Activated CD4-positive, alpha-beta memory T cell treated with anti-CD3 and anti-CD28 coated beads for 36 hours (primary cell): ENCODE data around the gene OR52M1. TPM values are rescaled to one million over a fixed set of nuclear protein-coding genes. Genes with fewer than 3 reads are reported as not detected.
"Not testable (repeated sequence)": the region's sequence is repeated elsewhere in the genome, so short reads cannot be mapped to it uniquely, and the experiment has no call there.

ENCODE experiments used
- CTCF ChIA-PET: fragments of 350-600 bp; sonication (Branson Sonifier 250); formaldehyde crosslinking; loops from one replicate; lab custom pipeline; 2021; ENCODE audit warnings: antibody characterized with exemption, inconsistent platforms; lab: Charles Lee
- POLR2A ChIA-PET: fragments of 350-600 bp; sonication (Branson Sonifier 250); formaldehyde crosslinking; loops from one replicate; lab custom pipeline; 2021; ENCODE audit warnings: antibody characterized with exemption; lab: Charles Lee
- DNase-seq: peaks from one replicate; pipeline ENCODE4 v3.0.0-alpha.2; 2020
- H3K27ac Mint-ChIP-seq: one replicate; pipeline ENCODE4 v1.8.0; 2021; ENCODE audit warnings: mixed read lengths
- H3K27me3 Mint-ChIP-seq: one replicate; pipeline ENCODE4 v1.8.0; 2021; ENCODE audit warnings: mixed read lengths
- H3K36me3 Mint-ChIP-seq: one replicate; pipeline ENCODE4 v1.8.0; 2021; ENCODE audit warnings: mixed read lengths
- H3K4me1 Mint-ChIP-seq: one replicate; pipeline ENCODE4 v1.8.0; 2021; ENCODE audit warnings: low read depth, mixed read lengths
- H3K4me3 Mint-ChIP-seq: one replicate; pipeline ENCODE4 v1.8.0; 2021; ENCODE audit warnings: mild to moderate bottlenecking, mixed read lengths
- H3K9me3 Mint-ChIP-seq: one replicate; pipeline ENCODE4 v1.8.0; 2021; ENCODE audit warnings: mixed read lengths
- intact Hi-C: fragments of 100-400 bp; cut with micrococcal nuclease; formaldehyde crosslinking; loops from one replicate; pipeline ENCODE4 v1.15.1; 2023
- total RNA-seq, 2 experiments: library from RNA; stranded (reverse); gene quantifications; one replicate each; pipeline ENCODE4 v1.2.3, GENCODE V29; 2021

OR52M1 gene
- not detected for total RNA-seq

- no peak for DNase-seq
- intact Hi-C loops = no loop called here
- Mint-ChIP-seq H3K36me3 (no peaks in the 10 kb centered on the region), H3K27ac (no peak within 1 kb of the TSS), H3K27me3 (no peaks in the 10 kb centered on the region), H3K9me3 (no peaks in the 10 kb centered on the region), H3K4me3 (no peak within 1 kb of the TSS), H3K4me1 (no peaks in the 10 kb centered on the region)
- CTCF ChIA-PET = interaction anchor here (1.2 kb wide), 1 partner anchor 358 kb away, joined by 8 read pairs; no protein-coding TSS in a partner anchor
- POLR2A ChIA-PET = no interaction called here
Observed at GRCh38 chr11:4544891-4545290, at the start of gene OR52M1. TSS of gene OR52M1 (plus strand) at chr11:4545191. CDS start at chr11:4545191, 0 bp downstream.

DNA sequence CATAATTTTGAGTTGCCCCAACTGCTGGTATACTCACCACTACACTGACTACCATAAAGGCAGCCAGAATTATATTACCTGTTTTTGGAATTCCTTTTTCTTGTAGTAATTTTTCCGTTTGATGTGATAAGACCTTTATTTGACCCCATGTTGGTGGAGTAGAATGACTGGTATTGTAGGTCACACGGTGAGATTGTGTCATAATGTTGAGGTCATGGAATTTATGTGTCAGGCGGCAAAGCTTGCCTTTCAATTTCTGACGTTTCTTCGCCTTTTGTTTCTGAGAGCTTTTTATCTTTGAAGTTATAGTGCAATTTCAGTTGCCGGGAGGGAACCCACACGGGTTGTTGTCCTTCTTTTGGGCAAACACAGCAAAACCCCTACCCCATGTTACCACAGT is 49.5 kb upstream of the OR52M1 start:
- no peak overlapping the region for H3K27ac Mint-ChIP-seq
- peaks cover 4% of the 10 kb centered on the region for H3K9me3 Mint-ChIP-seq
- DNase-seq = peak; percentile 14
- H3K36me3 Mint-ChIP-seq = no peaks in the 10 kb centered on the region
- intact Hi-C loops = no loop called here
- POLR2A ChIA-PET = no interaction called here
- H3K4me3 Mint-ChIP-seq = no peak overlapping the region
- H3K27me3 Mint-ChIP-seq = peaks cover 8% of the 10 kb centered on the region
- CTCF ChIA-PET = interaction anchor here (5.4 kb wide), 1 partner anchor 310 kb away, joined by 83 read pairs; no protein-coding TSS in a partner anchor
- peaks cover 6% of the 10 kb centered on the region for H3K4me1 Mint-ChIP-seq

- no peak for DNase-seq
- CTCF ChIA-PET = interaction anchor here (5.4 kb wide), 1 partner anchor 310 kb away, joined by 83 read pairs; no protein-coding TSS in a partner anchor
- Mint-ChIP-seq H3K4me1 (peaks cover 6% of the 10 kb centered on the region), H3K27me3 (peaks cover 8% of the 10 kb centered on the region), H3K36me3 (no peaks in the 10 kb centered on the region), H3K27ac (no peak overlapping the region), H3K4me3 (no peak overlapping the region), H3K9me3 (peaks cover 4% of the 10 kb centered on the region)
- intact Hi-C loops = no loop called here
- POLR2A ChIA-PET = no interaction called here
Observed at GRCh38 chr11:4495986-4496385, 49.0 kb upstream of the OR52M1 start.

DNA sequence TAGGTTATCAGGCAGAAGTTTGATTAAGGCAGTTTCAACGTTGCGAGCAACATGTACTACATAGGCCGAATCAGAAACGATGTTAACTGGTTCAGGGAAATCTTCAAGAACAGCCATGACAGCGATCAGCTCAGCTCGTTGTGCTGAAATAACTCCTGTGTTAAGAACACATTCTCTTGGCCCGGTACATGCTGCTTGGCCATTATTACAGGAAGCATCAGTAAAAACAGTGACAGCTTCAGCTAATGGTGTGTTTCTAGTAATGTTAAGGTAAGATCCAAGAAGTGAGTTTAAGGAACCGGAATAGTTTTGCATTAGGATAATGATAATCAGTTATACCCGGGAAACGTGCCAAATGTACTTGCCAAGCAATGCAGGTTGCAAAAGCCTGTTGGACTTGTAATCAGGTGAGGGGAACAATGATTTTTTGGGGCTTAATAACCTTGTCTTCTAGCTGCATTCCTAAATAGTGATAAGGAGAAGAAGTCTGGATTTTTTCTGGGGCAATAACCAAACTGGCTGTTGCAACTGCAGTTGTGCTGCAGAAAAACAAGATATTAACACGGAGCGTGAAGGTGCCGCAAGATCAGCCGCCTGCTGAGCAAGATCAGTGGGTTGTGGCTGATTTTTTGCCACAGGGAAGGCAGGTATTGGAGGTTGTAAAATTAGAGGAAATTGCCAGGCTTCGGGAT is 48.3 kb upstream of the OR52M1 start:
- Mint-ChIP-seq H3K9me3 (peaks cover under 1% of the 10 kb centered on the region), H3K4me1 (peaks cover 6% of the 10 kb centered on the region), H3K36me3 (no peaks in the 10 kb centered on the region), H3K4me3 (no peak overlapping the region), H3K27ac (no peak overlapping the region), H3K27me3 (peaks cover 7% of the 10 kb centered on the region)
- no peak for DNase-seq
- intact Hi-C loops = no loop called here
- CTCF ChIA-PET = interaction anchor here (5.4 kb wide), 1 partner anchor 311 kb away, joined by 83 read pairs; no protein-coding TSS in a partner anchor
- POLR2A ChIA-PET = no interaction called here

DNA sequence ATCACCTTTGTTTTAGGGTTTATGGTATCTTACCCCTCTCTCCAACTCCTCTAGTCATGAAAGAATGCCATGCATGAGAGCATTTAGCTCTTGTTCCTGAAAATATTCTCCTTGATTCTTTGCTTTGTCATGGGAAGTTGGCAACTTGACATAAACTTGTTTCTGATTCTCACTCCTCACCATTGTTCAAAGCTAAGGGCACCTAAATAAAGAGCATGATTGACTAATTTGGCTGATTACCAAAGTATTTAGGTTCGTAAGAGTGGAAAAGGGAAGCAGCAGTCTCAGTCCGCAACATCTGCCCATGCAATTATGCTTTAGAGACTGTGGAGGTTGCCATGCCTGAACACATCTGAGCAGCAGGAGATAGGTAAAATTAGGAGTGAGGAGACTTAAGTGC is 36.1 kb upstream of the OR52M1 start:
- no peak overlapping the region for H3K27ac Mint-ChIP-seq
- POLR2A ChIA-PET = no interaction called here
- no peaks in the 10 kb centered on the region for H3K4me1 Mint-ChIP-seq
- CTCF ChIA-PET = no interaction called here
- no peak for DNase-seq
- no peaks in the 10 kb centered on the region for H3K36me3 Mint-ChIP-seq
- no peaks in the 10 kb centered on the region for H3K9me3 Mint-ChIP-seq
- H3K27me3 Mint-ChIP-seq = peaks cover 21% of the 10 kb centered on the region
- intact Hi-C loops = no loop called here
- no peak overlapping the region for H3K4me3 Mint-ChIP-seq

GRCh38 chr11:4511282-4512245 is 33.4 kb upstream of the OR52M1 start:
- POLR2A ChIA-PET = no interaction called here
- H3K27me3 Mint-ChIP-seq = peaks cover 14% of the 10 kb centered on the region
- no peaks in the 10 kb centered on the region for H3K36me3 Mint-ChIP-seq
- CTCF ChIA-PET = no interaction called here
- H3K27ac Mint-ChIP-seq = no peak overlapping the region
- no peak for DNase-seq
- H3K9me3 Mint-ChIP-seq = no peaks in the 10 kb centered on the region
- intact Hi-C loops = no loop called here
- no peak overlapping the region for H3K4me3 Mint-ChIP-seq
- H3K4me1 Mint-ChIP-seq = no peaks in the 10 kb centered on the region

GRCh38 chr11:4514196-4514595 is 30.8 kb upstream of the OR52M1 start:
- H3K36me3 Mint-ChIP-seq = no peaks in the 10 kb centered on the region
- no peak for DNase-seq
- intact Hi-C loops = no loop called here
- H3K4me3 Mint-ChIP-seq = no peak overlapping the region
- no peaks in the 10 kb centered on the region for H3K4me1 Mint-ChIP-seq
- CTCF ChIA-PET = no interaction called here
- POLR2A ChIA-PET = no interaction called here
- peaks cover 3% of the 10 kb centered on the region for H3K27me3 Mint-ChIP-seq
- no peak overlapping the region for H3K27ac Mint-ChIP-seq
- no peaks in the 10 kb centered on the region for H3K9me3 Mint-ChIP-seq

DNA sequence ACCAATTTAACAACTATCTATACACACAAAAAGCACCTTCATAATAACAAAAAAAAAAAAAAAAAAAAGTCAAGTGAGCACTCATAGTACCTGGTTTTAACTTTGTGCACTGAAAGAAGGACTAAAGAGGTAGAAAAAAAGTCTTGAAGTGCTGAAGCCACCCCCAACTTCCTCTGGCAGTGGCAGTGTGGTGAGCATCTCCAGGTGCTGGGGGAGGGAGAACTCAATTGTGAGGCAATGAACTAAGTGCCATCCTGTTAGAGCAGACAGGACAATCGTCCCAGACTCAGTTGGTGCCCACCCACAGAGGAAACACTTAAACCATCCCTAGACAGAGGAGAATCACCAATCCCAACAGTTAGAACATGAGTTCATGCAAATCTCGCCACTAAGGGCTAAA is 22.7 kb upstream of the OR52M1 start:
- Mint-ChIP-seq H3K4me1 (no peaks in the 10 kb centered on the region), H3K27me3 (peaks cover 16% of the 10 kb centered on the region), H3K27ac (no peak overlapping the region), H3K4me3 (no peak overlapping the region), H3K9me3 (no peaks in the 10 kb centered on the region), H3K36me3 (no peaks in the 10 kb centered on the region)
- intact Hi-C loops = no loop called here
- ChIA-PET POLR2A (no interaction called here), CTCF (interaction anchor here (1.4 kb wide), 1 partner anchor 18 kb away, joined by 4 read pairs; no protein-coding TSS in a partner anchor)
- DNase-seq = no peak

DNA sequence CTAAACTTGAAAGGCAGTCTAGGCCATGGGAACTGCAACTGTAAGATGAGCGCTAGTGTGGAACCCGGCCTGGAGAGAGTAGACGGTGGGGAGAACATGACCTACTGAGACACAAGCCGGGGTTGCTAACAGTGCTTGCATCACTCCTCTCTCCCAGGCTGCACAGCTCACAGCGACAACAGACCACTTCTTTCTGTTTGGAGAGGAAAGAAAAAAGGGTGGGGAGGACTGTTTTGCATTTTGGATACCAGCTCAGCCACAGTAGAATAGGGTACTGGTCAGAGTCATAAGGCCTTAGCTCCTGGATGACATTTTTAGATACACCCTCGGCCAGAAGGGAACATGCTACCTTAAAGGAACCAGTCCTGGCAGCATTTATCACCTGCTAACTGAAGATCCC is 22.2 kb upstream of the OR52M1 start:
- no peaks in the 10 kb centered on the region for H3K36me3 Mint-ChIP-seq
- peaks cover 16% of the 10 kb centered on the region for H3K27me3 Mint-ChIP-seq
- no peak for DNase-seq
- no peaks in the 10 kb centered on the region for H3K4me1 Mint-ChIP-seq
- ChIA-PET CTCF (interaction anchor here (1.4 to 1.5 kb wide), 2 partner anchors 18 to 336 kb away, joined by 4 to 7 read pairs; no protein-coding TSS in a partner anchor), POLR2A (no interaction called here)
- no peak overlapping the region for H3K4me3 Mint-ChIP-seq
- intact Hi-C loops = no loop called here
- no peaks in the 10 kb centered on the region for H3K9me3 Mint-ChIP-seq
- no peak overlapping the region for H3K27ac Mint-ChIP-seq

GRCh38 chr11:4523666-4524065 is 21.3 kb upstream of the OR52M1 start:
- ChIA-PET POLR2A (no interaction called here), CTCF (interaction anchor here (1.5 kb wide), 1 partner anchor 337 kb away, joined by 7 read pairs; no protein-coding TSS in a partner anchor)
- no peaks in the 10 kb centered on the region for H3K9me3 Mint-ChIP-seq
- no peak overlapping the region for H3K4me3 Mint-ChIP-seq
- H3K27me3 Mint-ChIP-seq = peaks cover 22% of the 10 kb centered on the region
- no peak overlapping the region for H3K27ac Mint-ChIP-seq
- no peak for DNase-seq
- intact Hi-C loops = no loop called here
- no peaks in the 10 kb centered on the region for H3K4me1 Mint-ChIP-seq
- no peaks in the 10 kb centered on the region for H3K36me3 Mint-ChIP-seq

DNA sequence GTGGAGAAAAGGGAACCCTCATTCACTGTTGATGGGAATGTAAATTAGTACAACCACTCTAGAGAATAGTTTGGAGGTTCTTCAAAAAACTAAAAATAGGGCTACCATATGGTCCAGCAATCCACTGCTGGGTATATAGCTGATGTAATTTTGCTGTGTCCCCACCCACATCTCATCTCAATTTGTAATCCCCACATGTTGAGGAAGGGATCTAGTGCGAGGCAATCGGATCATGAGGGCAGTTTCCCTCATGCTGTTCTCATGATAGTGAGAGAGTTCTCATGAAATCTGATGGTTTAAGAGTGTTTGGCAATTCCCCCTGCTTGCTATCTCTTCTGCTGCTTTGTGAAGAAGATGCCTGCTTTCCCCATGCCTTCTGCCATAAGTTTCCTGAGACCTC is 17.1 kb upstream of the OR52M1 start:
- Mint-ChIP-seq H3K4me3 (no peak overlapping the region), H3K27me3 (peaks cover 21% of the 10 kb centered on the region), H3K36me3 (no peaks in the 10 kb centered on the region), H3K27ac (no peak overlapping the region), H3K9me3 (no peaks in the 10 kb centered on the region), H3K4me1 (no peaks in the 10 kb centered on the region)
- POLR2A ChIA-PET = no interaction called here
- DNase-seq = no peak
- intact Hi-C loops = no loop called here
- CTCF ChIA-PET = interaction anchor here (0.9 to 2.2 kb wide), 2 partner anchors 12 to 340 kb away, joined by 3 to 4 read pairs; no protein-coding TSS in a partner anchor

DNA sequence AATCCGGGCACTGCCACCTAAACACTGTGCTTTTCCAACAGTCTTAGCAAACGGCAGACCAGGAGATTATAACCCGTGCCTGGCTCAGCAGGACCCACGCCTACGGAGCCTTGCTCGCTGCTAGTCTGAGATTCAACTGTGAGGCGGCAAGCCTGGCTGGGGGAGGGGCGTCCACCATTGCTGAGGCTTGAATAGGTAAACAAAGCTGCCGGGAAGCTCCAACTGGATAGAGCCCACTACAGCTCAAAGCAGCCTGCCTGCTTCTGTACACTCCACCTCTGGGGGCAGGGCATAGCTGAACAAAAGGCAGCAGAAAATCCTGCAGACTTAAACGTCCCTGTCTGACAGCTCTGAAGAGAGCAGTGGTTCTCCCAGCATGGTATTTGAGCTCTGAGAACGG is 13.3 kb upstream of the OR52M1 start:
- H3K36me3 Mint-ChIP-seq, DNase-seq, POLR2A ChIA-PET, H3K4me3 Mint-ChIP-seq, H3K4me1 Mint-ChIP-seq, H3K9me3 Mint-ChIP-seq, H3K27ac Mint-ChIP-seq, intact Hi-C loops: not testable (repeated sequence)
- peaks cover 16% of the 10 kb centered on the region for H3K27me3 Mint-ChIP-seq
- CTCF ChIA-PET = interaction anchor here (1.9 kb wide), 1 partner anchor 345 kb away, joined by 7 read pairs; no protein-coding TSS in a partner anchor
